Measurements from ENCODE around the gene ZP2. TPM values are rescaled to one million over a fixed set of nuclear protein-coding genes. Genes with fewer than 3 reads are reported as not detected.
"Not testable (repeated sequence)": the region's sequence is repeated elsewhere in the genome, so short reads cannot be mapped to it uniquely, and the experiment has no call there.

ZP2 gene
- total RNA-seq, 2 donors from 2014 or later = not detected

DNA sequence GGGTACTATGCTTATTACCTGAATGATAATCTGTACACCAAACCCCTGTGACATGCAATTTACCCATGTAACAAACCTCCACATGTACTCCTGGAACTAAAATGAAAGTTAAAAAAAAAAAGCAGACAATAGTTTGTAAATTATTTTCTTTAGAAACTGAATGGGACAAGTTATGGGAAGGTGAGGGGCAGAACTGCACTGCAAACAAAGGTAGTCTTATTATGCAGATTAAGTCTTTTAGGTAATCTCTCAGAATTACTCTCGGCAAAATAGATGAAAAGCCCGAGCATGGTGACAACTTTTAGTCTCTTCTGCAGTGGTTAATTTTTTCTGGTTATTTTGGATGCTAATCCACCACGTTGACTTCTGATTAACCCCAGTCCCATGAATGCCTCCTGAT is 27.4 kb downstream of the ZP2 start:
- Mint-ChIP-seq H3K4me1 (ENCODE audit: low read depth) (peaks cover 10% of the 10 kb centered on the region), H3K4me3 (no peak overlapping the region), H3K36me3 (ENCODE audit: insufficient read depth in 2 of 2) (peaks cover 22 to 24% of the 10 kb centered on the region in 2 donors), H3K27ac (no peak overlapping the region), H3K27me3 (ENCODE audit: low read depth) (no peaks in the 10 kb centered on the region), H3K9me3 (peaks cover 7 to 17% of the 10 kb centered on the region in 2 donors)
- DNase-seq = no peak
- no peak for ATAC-seq (replicated peaks in 1 of 2)

DNA sequence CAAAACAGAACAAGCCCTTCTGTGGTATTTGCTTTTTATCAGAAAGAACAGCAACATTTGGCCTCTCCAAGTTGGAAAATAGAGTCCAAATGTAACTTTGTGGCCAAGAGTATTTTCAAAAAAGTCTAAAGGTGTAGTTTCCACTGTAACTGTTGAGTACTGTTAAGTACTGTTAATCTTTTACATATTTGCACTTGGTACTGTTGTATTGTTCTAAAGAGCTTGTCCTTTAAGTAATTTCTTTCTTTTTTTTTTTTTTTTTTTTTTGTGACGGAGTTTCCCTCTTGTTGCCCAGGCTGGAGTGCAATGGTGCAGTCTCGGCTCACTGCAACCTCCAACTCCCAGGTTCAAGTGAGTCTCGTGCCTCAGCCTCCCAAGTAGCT is 31.4 kb downstream of the ZP2 start:
- no peaks in the 10 kb centered on the region for H3K4me1 Mint-ChIP-seq (ENCODE audit: low read depth)

DNA sequence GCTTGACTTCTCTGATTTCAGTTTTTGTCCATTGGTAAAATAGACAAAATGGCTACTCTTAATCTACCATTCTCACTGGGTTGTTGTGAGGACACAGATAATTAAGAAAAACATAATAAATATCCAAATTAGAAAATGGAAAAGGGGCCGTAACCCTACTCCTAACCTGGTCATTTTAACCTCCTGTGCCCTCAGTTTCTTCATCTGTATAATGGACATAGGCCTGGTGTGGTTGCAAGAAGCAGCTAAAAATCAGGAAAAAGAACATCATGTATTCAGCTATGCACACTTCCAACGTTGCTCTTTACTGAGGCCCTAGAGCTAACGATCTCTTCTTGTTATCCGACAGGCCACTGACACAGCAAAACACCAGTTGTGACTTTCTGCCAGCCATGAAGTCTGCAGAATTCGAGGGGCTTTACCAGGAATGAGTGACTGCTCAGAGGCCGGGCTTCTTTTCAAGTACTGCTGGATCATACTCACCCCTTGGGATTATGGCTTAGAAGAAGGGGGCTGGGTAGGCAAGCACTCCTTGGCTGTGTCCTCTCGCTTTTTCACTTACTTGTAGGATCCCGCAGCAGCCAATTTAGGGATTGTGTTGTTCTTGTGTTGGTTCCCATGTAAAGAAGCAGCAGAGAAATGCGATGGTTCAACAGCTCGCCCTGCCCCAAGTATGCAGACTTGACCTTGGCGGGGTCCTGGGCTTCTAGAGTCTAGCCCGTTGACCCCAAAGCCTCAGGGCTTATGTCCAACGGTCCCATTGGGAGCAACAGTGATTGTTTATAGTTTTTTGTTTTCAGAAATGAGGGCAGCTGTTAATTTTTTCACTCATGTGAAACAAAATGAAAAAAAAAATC is 32.0 kb downstream of the ZP2 start:
- DNase-seq = no peak
- Mint-ChIP-seq H3K36me3 (ENCODE audit: insufficient read depth in 2 of 2) (peaks cover 14 to 23% of the 10 kb centered on the region in 2 donors), H3K27ac (no peak overlapping the region), H3K4me3 (no peak overlapping the region), H3K27me3 (ENCODE audit: low read depth) (no peaks in the 10 kb centered on the region), H3K9me3 (peaks cover 4 to 7% of the 10 kb centered on the region in 2 donors), H3K4me1 (ENCODE audit: low read depth) (no peaks in the 10 kb centered on the region)
- ATAC-seq (replicated peaks in 1 of 2) = no peak

More for the DNA sequence above, 31.4 kb downstream of the ZP2 start:
- Mint-ChIP-seq H3K27me3 (ENCODE audit: low read depth) (no peaks in the 10 kb centered on the region), H3K36me3 (ENCODE audit: insufficient read depth in 2 of 2) (peaks cover 20 to 25% of the 10 kb centered on the region in 2 donors), H3K4me3 (no peak overlapping the region), H3K27ac (no peak overlapping the region), H3K9me3 (peaks cover 7 to 13% of the 10 kb centered on the region in 2 donors)
- no peak for ATAC-seq (replicated peaks in 1 of 2)
- no peak for DNase-seq

DNA sequence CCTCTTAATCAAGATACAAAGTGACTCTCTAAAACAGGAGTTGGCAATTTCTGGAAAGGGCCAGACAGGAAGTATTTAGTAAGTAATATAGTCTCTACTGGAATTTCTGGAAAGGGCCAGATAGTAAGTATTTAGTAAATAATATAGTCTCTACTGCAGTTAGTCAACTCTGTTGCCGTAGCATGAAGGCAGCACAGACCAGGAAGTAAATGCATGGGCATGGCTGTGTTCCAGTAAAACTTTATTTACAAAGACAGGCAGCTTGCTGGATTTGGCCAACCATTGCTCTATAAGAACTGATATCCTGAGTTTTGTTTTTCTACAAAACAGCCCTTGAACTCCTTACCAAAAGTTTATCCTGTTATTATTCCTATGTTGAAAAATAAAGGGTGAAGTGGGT is 36.0 kb downstream of the ZP2 start:
- DNase-seq = no peak
- Mint-ChIP-seq H3K36me3 (ENCODE audit: insufficient read depth in 2 of 2) (peaks cover 2 to 4% of the 10 kb centered on the region in 2 donors), H3K27me3 (ENCODE audit: low read depth) (no peaks in the 10 kb centered on the region), H3K4me1 (ENCODE audit: low read depth) (no peaks in the 10 kb centered on the region), H3K9me3 (peaks cover 0 to 3% of the 10 kb centered on the region in 2 donors), H3K4me3 (no peak overlapping the region), H3K27ac (no peak overlapping the region)
- no peak for ATAC-seq (replicated peaks in 1 of 2)

DNA sequence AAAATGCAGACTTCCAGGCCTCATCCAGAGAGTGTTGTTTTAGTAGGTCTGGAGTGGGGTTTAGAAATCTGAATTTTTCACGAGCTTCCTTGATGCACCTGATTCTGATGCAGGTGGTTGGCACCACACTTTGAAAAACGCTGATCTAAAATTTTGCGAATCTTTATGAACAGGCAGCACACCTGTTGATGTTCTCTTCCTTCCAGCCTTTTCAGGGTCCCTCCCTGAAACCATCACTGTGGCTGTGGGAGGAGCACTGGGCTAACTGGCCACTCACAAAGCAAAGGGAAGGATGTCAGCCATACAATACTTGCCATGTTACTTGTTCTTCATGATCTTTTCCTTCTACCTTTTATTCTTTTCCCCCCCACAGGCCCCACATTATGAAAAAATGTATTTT is 38.7 kb downstream of the ZP2 start:
- DNase-seq = no peak
- Mint-ChIP-seq H3K4me1 (ENCODE audit: low read depth) (no peaks in the 10 kb centered on the region), H3K27me3 (ENCODE audit: low read depth) (no peaks in the 10 kb centered on the region), H3K36me3 (ENCODE audit: insufficient read depth in 2 of 2) (peaks cover 0 to 2% of the 10 kb centered on the region in 2 donors), H3K4me3 (no peak overlapping the region), H3K9me3 (no peaks in the 10 kb centered on the region), H3K27ac (no peak overlapping the region)
- ATAC-seq (replicated peaks in 1 of 2) = no peak

DNA sequence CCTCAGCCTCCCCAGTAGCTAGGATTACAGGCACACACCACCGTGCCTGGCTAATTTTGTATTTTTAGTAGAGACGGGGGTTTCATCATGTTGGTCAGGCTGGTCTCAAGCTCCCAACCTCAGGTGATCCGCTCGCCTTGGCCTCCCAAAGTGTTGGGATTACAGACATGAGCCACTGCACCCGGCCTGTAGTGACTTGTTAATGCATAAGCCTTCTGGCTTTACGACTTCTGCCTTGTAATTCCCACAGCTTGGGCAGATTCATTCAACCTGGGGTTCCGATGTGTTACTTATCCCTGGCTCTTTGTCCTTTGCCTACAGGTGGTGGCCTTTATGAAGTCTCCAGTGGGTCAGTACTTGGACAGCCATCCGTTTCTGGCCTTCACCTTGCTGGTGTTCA is 41.3 kb downstream of the ZP2 start:
- DNase-seq; H3K27ac Mint-ChIP-seq; H3K27me3 Mint-ChIP-seq (ENCODE audit: low read depth); H3K9me3 Mint-ChIP-seq; ATAC-seq (replicated peaks in 1 of 2); H3K36me3 Mint-ChIP-seq (ENCODE audit: insufficient read depth in 2 of 2); H3K4me3 Mint-ChIP-seq; H3K4me1 Mint-ChIP-seq (ENCODE audit: low read depth): not testable (repeated sequence)

DNA sequence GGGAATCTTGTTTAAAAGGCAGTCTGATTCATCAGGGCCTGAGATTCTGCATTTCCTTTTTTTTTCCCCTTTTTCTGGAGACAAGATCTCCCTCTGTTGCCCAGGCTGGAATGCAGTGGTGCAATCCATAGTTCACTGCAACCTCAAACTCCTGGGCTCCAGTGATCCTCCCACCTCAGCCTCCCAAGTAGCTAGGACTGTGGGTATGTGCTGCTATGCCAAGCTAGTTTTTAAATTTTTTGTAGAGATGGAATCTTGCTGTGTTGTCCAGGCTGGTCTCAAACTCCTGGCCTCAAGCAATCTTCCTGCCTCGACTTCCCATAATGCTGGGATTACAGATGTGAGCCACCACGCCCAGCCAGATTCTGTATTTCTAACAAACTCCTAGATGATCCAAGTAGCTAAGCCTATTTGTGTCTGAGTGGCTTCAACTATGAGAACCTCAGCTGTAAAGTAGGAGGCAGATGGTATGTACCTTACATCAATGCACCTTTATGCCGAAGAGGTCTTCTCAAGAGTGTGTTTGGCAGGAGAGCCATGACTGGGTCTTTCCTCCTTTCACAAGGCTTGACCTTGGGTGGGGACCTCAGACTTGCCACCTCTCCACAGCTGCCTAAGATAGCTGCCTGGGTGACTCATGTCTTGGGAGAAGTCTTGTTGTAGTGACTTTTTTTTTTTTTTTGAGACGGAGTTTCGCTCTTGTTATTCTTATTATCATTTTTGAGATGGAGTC is 42.0 kb downstream of the ZP2 start:
- Mint-ChIP-seq H3K4me1 (ENCODE audit: low read depth) (no peaks in the 10 kb centered on the region), H3K36me3 (ENCODE audit: insufficient read depth in 2 of 2) (peaks cover 0 to 2% of the 10 kb centered on the region in 2 donors), H3K27ac (no peak overlapping the region), H3K9me3 (no peaks in the 10 kb centered on the region), H3K27me3 (ENCODE audit: low read depth) (no peaks in the 10 kb centered on the region), H3K4me3 (no peak overlapping the region)
- no peak for DNase-seq
- ATAC-seq (replicated peaks in 1 of 2) = peak in 1 of 2 donors; percentile 67

DNA sequence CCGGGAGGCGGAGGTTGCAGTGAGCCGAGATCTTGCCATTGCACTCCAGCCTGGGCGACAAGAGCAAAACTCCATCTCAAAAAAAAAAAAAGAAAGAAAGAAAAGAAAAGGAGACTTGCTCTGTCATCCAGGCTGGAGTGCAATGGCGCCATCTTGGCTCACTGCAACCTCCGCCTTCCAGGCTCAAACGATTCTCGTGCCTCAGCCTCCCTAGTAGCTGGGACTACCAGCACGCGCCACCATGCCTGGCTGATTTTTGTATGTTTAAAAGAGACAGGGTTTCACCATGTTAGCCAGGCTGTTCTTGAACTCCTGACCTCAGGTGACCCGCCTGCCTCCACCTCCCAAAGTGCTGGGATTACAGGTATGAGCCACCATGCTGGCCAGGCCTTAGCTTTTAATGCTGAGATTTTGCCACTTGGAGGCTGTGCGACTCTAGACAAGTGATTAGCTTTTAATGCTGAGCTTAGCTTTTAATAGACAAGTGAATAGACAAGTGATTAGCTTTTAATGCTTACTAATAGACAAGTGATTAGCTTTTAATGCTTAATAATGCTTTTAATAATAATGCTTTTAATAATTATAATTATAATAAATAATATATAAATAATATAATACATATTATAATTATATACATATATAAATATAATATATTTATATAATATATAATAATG is 43.3 kb downstream of the ZP2 start:
- peaks cover 0 to 2% of the 10 kb centered on the region in 2 donors for H3K36me3 Mint-ChIP-seq (ENCODE audit: insufficient read depth in 2 of 2)

DNA sequence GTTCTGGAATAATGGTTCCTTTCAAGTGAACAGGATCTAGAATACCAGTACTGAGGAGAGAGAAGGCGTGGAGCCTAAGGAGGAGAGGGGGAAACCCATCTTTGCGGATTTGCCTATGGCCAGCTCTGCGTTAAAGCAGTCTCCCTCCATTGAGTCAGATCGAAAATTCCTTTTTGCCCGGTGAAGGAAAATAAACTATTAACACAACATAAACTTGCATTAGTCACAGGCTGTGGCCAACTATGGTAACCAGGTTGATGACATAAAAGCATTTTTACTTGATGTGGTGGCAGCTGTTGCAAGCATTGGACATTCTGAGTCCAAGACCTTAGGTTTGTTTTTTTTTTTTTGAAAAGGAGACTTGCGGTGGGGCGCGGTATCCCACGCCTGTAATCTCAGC is 44.0 kb downstream of the ZP2 start:
- no peak for DNase-seq
- H3K27me3 Mint-ChIP-seq (ENCODE audit: low read depth) = no peaks in the 10 kb centered on the region
- H3K9me3 Mint-ChIP-seq = no peaks in the 10 kb centered on the region
- H3K36me3 Mint-ChIP-seq (ENCODE audit: insufficient read depth in 2 of 2) = peaks cover 0 to 2% of the 10 kb centered on the region in 2 donors
- H3K27ac Mint-ChIP-seq = no peak overlapping the region
- ATAC-seq (replicated peaks in 1 of 2) = peak in 1 of 2 donors; percentile 17
- H3K4me1 Mint-ChIP-seq (ENCODE audit: low read depth) = no peaks in the 10 kb centered on the region
- H3K4me3 Mint-ChIP-seq = no peak overlapping the region

More for the DNA sequence above, 43.3 kb downstream of the ZP2 start:
- no peaks in the 10 kb centered on the region for H3K27me3 Mint-ChIP-seq (ENCODE audit: low read depth)
- H3K4me1 Mint-ChIP-seq (ENCODE audit: low read depth) = no peaks in the 10 kb centered on the region
- ATAC-seq (replicated peaks in 1 of 2) (peak in 1 of 2 donors; percentile 35), DNase-seq (no peak)
- no peak overlapping the region for H3K4me3 Mint-ChIP-seq
- H3K9me3 Mint-ChIP-seq = no peaks in the 10 kb centered on the region
- no peak overlapping the region for H3K27ac Mint-ChIP-seq

DNA sequence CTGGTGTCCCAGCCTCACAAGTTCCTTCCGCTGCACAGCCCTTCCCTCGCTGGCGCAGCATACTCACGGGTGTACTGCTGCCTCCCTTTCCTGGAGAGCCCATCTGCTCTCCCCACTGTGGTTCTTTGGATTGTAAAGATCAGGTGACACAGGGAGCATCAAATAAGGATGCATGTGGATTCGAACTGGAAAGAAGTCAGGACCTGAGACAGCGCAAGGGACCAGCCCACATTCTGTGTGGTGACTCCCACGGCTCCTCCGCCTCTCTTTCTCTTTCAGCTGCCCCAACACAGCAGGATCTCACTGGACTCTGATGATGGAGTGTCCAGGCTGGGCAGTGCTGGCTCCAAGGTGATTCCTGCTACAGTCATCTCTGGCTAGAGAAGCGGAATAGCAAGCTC is 44.8 kb downstream of the ZP2 start:
- H3K27me3 Mint-ChIP-seq (ENCODE audit: low read depth) = no peaks in the 10 kb centered on the region
- DNase-seq = no peak
- no peak overlapping the region for H3K4me3 Mint-ChIP-seq
- no peaks in the 10 kb centered on the region for H3K9me3 Mint-ChIP-seq
- no peaks in the 10 kb centered on the region for H3K4me1 Mint-ChIP-seq (ENCODE audit: low read depth)
- H3K27ac Mint-ChIP-seq = no peak overlapping the region
- no peak for ATAC-seq (replicated peaks in 1 of 2)
- H3K36me3 Mint-ChIP-seq (ENCODE audit: insufficient read depth in 2 of 2) = peaks cover 0 to 2% of the 10 kb centered on the region in 2 donors

DNA sequence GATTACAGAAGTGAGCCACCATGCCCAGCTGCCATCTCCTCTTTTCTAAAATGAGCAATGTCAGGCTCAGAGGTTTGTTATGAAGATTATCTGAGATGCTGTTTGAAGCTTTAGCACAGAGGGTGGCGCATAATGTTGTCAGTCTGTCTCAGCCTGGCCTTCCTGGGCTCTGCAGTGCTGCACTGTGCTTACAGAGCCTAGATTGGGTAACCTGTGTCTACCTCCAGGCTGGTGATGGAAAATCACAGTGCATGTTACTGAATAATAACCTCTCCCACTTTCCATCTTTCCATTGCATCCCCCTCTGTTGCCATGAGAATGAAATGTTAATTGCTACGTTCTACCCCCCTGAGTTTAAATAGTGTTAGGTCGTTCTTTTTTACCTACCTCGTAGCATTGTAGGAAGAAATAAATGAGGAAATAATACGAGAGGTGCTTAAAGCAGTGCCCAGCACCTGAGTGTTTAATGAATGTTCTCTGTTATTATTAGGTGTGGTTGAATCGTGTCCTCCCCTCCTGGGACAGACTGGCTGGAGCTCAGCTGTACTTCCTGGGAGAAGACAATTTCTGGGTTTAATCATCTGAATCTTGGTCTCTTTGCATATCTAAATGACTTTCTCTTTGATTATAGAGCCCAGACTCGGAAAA is 46.7 kb downstream of the ZP2 start:
- DNase-seq (no peak), ATAC-seq (replicated peaks in 1 of 2) (no peak)
- Mint-ChIP-seq H3K4me1 (ENCODE audit: low read depth) (peaks cover 3% of the 10 kb centered on the region), H3K27me3 (ENCODE audit: low read depth) (no peaks in the 10 kb centered on the region), H3K27ac (no peak overlapping the region), H3K9me3 (no peaks in the 10 kb centered on the region), H3K4me3 (no peak overlapping the region), H3K36me3 (ENCODE audit: insufficient read depth in 2 of 2) (no peaks in the 10 kb centered on the region)

DNA sequence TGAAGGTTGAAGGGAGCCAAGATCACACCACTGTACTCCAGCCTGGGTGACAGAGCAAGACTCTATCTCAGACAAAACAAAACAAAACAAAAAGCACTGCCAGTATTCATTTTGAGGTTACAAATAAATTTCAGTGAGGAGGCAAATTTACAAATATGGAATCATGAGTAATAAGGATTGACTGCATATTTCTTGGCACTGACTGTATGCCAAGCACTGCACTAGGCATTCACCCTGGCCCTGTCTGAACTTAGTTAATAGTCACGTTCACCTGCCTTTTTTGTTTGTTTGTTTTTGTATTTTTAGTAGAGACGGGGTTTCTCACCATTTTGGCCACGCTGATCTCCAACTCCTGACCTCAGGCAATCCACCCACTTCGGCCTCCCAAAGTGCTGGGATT is 47.8 kb downstream of the ZP2 start:
- no peak overlapping the region for H3K4me3 Mint-ChIP-seq
- H3K27ac Mint-ChIP-seq = no peak overlapping the region
- H3K36me3 Mint-ChIP-seq (ENCODE audit: insufficient read depth in 2 of 2) = no peaks in the 10 kb centered on the region
- peaks cover 13% of the 10 kb centered on the region for H3K4me1 Mint-ChIP-seq (ENCODE audit: low read depth)
- no peaks in the 10 kb centered on the region for H3K27me3 Mint-ChIP-seq (ENCODE audit: low read depth)
- no peaks in the 10 kb centered on the region for H3K9me3 Mint-ChIP-seq
- no peak for DNase-seq
- no peak for ATAC-seq (replicated peaks in 1 of 2)
